Fibroblast of lung (primary cell): ENCODE data around the gene FSHR. TPM values are rescaled to one million over a fixed set of nuclear protein-coding genes. Genes with fewer than 3 reads are reported as not detected.
A peak's percentile ranks its signal among the peaks of the same experiment; 100 is the strongest.

Experiments used
- DNase-seq, 2 donors: peaks; one replicate each; pipeline versions ENCODE4 v3.0.0 to v3.0.0-alpha.2; 2010; ENCODE audit warnings: low read depth in 2 of 2
- H2AFZ ChIP-seq: 2 replicates; pipeline ENCODE4 v1.5.1; 2012; ENCODE audit warnings: low read length, control low read depth, inconsistent platforms
- H3K27ac ChIP-seq: 2 replicates; pipeline ENCODE4 v1.5.1; 2011; ENCODE audit warnings: low read length, control low read depth; ENCODE audit not compliant: insufficient read depth
- H3K27me3 ChIP-seq: 2 replicates; pipeline ENCODE4 v1.5.1; 2011; ENCODE audit warnings: mild to moderate bottlenecking, low read length; ENCODE audit not compliant: control insufficient read depth, insufficient read depth
- H3K36me3 ChIP-seq: 2 replicates; pipeline ENCODE4 v1.5.1; 2011; ENCODE audit warnings: low read length; ENCODE audit not compliant: control insufficient read depth, insufficient read depth
- H3K4me1 ChIP-seq: 2 replicates; pipeline ENCODE4 v1.5.1; 2011; ENCODE audit warnings: low read length; ENCODE audit not compliant: control insufficient read depth, insufficient read depth; ENCODE audit errors: extremely low read depth
- H3K4me2 ChIP-seq: 2 replicates; pipeline ENCODE4 v1.5.1; 2011; ENCODE audit warnings: low read length, control low read depth; ENCODE audit not compliant: insufficient read depth; ENCODE audit errors: extremely low read depth
- H3K4me3 ChIP-seq, 4 experiments: fragments of 200-600 bp in 1 of 4; sonication (generic) in 1 of 4; replicated peaks in 1 of 4; 2 replicates each; pipeline ENCODE4 v1.5.1; 2011 to 2016; ENCODE audit warnings: low read length in 4 of 4, low read depth in 3 of 4, mild to moderate bottlenecking in 3 of 4, control low read depth in 2 of 4, inconsistent platforms in 1 of 4, mixed read lengths in 1 of 4; ENCODE audit not compliant: insufficient read depth in 1 of 4; ENCODE audit errors: control extremely low read depth in 1 of 4
- H3K79me2 ChIP-seq: 2 replicates; pipeline ENCODE4 v1.5.1; 2012; ENCODE audit warnings: mild to moderate bottlenecking, low read length, inconsistent platforms; ENCODE audit not compliant: control insufficient read depth, insufficient read depth
- H3K9ac ChIP-seq: 2 replicates; pipeline ENCODE4 v1.5.1; 2011; ENCODE audit warnings: mild to moderate bottlenecking, low read length, control low read depth; ENCODE audit not compliant: insufficient read depth
- H3K9me3 ChIP-seq: 2 replicates; pipeline ENCODE4 v1.5.1; 2012; ENCODE audit warnings: low read depth, low read length; ENCODE audit not compliant: control insufficient read depth, insufficient read depth
- H4K20me1 ChIP-seq: 2 replicates; pipeline ENCODE4 v1.5.1; 2011; ENCODE audit warnings: low read length; ENCODE audit not compliant: control insufficient read depth, insufficient read depth; ENCODE audit errors: extremely low read depth
- EZH2 ChIP-seq: IDR thresholded peaks from 2 replicates; pipeline ENCODE4 v1.5.1; 2012; ENCODE audit warnings: low read length, control low read depth, mild to moderate bottlenecking; ENCODE audit errors: missing control alignments
- polyA plus RNA-seq, 2 donors: library from polyadenylated mRNA; depleted of rRNA in 1 of 2; stranded (reverse) in 1 of 2; unstranded in 1 of 2; fragments of >200 nt; gene quantifications; 2 replicates each; pipeline ENCODE4 v1.2.1, GENCODE V29; 2011 to 2012; ENCODE audit warnings: missing spikeins in 1 of 2
- total RNA-seq: library from RNA; depleted of rRNA; stranded (reverse); fragments of >200 nt; gene quantifications from 2 replicates; pipeline ENCODE4 v1.2.1, GENCODE V29; 2014
- TF ChIP-seq, protein P1 (sequence below), 2 donors: IDR thresholded peaks in 1 of 2; conservative IDR thresholded peaks in 1 of 2; 1 replicate in 1 of 2; 2 replicates in 1 of 2; pipeline ENCODE4 v1.5.1; 2011 to 2012; ENCODE audit warnings: low read length in 2 of 2, control low read depth in 1 of 2, inconsistent platforms in 1 of 2, low read depth in 1 of 2, mild to moderate bottlenecking in 1 of 2

Gene FSHR
- total and polyA plus RNA-seq, 2 donors (not counting 1 experiment from before 2014, with no cell fraction given): not detected

DNA sequence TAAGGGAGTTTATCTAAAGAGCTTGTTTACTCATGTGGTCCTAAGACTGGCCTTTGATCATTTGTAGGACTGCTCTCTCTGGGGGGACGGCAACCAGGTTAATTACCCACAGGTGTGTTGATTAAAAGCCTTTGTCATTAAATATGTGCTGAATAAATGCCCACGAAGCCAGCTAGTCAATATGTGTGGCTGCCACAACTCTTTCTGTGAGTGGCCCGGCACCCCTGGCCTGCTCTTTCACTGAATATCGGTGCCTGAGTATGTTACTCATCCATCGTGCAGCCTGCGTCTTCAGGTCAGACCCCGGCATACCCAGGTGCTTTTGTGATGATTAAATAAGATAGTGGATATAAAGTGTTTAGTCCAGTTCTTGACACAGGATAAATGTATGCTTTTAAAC lies 24.3 kb upstream of the FSHR start:
- H2AFZ ChIP-seq: no peak overlapping the region
- no peaks in the 10 kb centered on the region for H3K36me3 ChIP-seq
- TF ChIP-seq, protein P1, sequence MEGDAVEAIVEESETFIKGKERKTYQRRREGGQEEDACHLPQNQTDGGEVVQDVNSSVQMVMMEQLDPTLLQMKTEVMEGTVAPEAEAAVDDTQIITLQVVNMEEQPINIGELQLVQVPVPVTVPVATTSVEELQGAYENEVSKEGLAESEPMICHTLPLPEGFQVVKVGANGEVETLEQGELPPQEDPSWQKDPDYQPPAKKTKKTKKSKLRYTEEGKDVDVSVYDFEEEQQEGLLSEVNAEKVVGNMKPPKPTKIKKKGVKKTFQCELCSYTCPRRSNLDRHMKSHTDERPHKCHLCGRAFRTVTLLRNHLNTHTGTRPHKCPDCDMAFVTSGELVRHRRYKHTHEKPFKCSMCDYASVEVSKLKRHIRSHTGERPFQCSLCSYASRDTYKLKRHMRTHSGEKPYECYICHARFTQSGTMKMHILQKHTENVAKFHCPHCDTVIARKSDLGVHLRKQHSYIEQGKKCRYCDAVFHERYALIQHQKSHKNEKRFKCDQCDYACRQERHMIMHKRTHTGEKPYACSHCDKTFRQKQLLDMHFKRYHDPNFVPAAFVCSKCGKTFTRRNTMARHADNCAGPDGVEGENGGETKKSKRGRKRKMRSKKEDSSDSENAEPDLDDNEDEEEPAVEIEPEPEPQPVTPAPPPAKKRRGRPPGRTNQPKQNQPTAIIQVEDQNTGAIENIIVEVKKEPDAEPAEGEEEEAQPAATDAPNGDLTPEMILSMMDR (conservative IDR thresholded peaks at IDR 0.05 in 1 of 2, IDR thresholded peaks at IDR 0.05 in 1 of 2; ENCODE audit: low read depth in 1 of 2, low read length in 2 of 2): no peak
- no peak for TF ChIP-seq EZH2
- no peak overlapping the region for H3K9ac ChIP-seq
- H3K4me3 ChIP-seq: no peak overlapping the region
- H4K20me1 ChIP-seq: no peaks in the 10 kb centered on the region
- H3K4me1 ChIP-seq: no peaks in the 10 kb centered on the region
- DNase-seq: no peak
- no peak overlapping the region for H3K27ac ChIP-seq
- no peaks in the 10 kb centered on the region for H3K27me3 ChIP-seq
- H3K79me2 ChIP-seq: no peaks in the 10 kb centered on the region
- no peaks in the 10 kb centered on the region for H3K9me3 ChIP-seq
- H3K4me2 ChIP-seq: no peak overlapping the region

- TF ChIP-seq, protein P1 (conservative IDR thresholded peaks at IDR 0.05 in 1 of 2, IDR thresholded peaks at IDR 0.05 in 1 of 2; ENCODE audit: low read depth in 1 of 2, low read length in 2 of 2): no peak
- no peak for TF ChIP-seq EZH2
- Histone ChIP-seq H4K20me1 (no peaks in the 10 kb centered on the region), H3K27ac (no peak overlapping the region), H3K4me1 (no peaks in the 10 kb centered on the region), H3K9ac (no peak overlapping the region), H3K79me2 (no peaks in the 10 kb centered on the region), H3K27me3 (no peaks in the 10 kb centered on the region), H2AFZ (no peak overlapping the region), H3K4me2 (no peak overlapping the region), H3K36me3 (no peaks in the 10 kb centered on the region), H3K9me3 (no peaks in the 10 kb centered on the region), H3K4me3 (no peak overlapping the region)
- DNase-seq: no peak
These were observed 22.9 kb upstream of the FSHR start for GRCh38 chr2:49177194-49177593.

DNA sequence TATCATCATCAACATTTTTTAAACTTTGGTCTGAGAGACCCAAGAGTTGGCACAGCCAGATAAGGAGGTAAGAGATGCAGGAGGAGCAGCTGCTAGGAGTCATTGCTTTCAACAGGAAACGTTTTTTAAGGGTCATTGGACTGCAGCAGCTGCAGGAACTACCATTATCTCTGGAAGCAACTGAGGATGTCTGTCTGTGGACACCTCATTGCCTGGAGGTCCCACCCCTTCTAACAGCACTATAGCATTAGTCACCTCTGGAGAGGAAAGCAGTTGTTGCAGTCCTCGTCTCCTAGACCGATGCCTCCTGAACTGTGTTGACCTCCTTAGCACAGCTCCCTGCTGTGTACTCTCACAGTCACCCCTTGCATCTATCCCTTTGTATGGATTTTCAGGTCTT lies 21.5 kb upstream of the FSHR start:
- Histone ChIP-seq H3K27me3 (no peaks in the 10 kb centered on the region), H3K9me3 (no peaks in the 10 kb centered on the region), H3K4me2 (no peak overlapping the region), H3K79me2 (no peaks in the 10 kb centered on the region), H3K4me3 (no peak overlapping the region), H3K36me3 (no peaks in the 10 kb centered on the region), H2AFZ (no peak overlapping the region), H3K9ac (no peak overlapping the region), H4K20me1 (no peaks in the 10 kb centered on the region), H3K27ac (no peak overlapping the region), H3K4me1 (no peaks in the 10 kb centered on the region)
- DNase-seq: peak in 1 of 2 donors; percentile 0
- TF ChIP-seq, protein P1 (conservative IDR thresholded peaks at IDR 0.05 in 1 of 2, IDR thresholded peaks at IDR 0.05 in 1 of 2; ENCODE audit: low read depth in 1 of 2, low read length in 2 of 2): no peak
- no peak for TF ChIP-seq EZH2
